CD14-positive monocyte (primary cell): ENCODE data around the gene ITSN1. TPM values are rescaled to one million over a fixed set of nuclear protein-coding genes. Genes with fewer than 3 reads are reported as not detected.

Experiments used
- DNase-seq, 3 donors: peaks; one replicate each; pipeline ENCODE4 v3.0.0-alpha.2; 2011 to 2022
- H2AFZ ChIP-seq: 2 replicates; pipeline ENCODE4 v1.6.0; 2012; ENCODE audit warnings: mild to moderate bottlenecking, low read depth, low read length, inconsistent platforms; ENCODE audit not compliant: insufficient read depth, poor library complexity, severe bottlenecking
- H3K27ac ChIP-seq, 2 donors: 1 replicate in 1 of 2; 2 replicates in 1 of 2; pipeline ENCODE4 v1.5.1; 2012 to 2013; ENCODE audit warnings: low read length in 2 of 2, control low read depth in 1 of 2, inconsistent platforms in 1 of 2, low read depth in 1 of 2, mild to moderate bottlenecking in 1 of 2
- H3K27me3 ChIP-seq, 2 donors: one replicate each; pipeline versions ENCODE4 v1.6.0 to v1.6.1; 2011 to 2013; ENCODE audit warnings: low read length in 2 of 2; ENCODE audit not compliant: control insufficient read depth in 2 of 2, insufficient read depth in 2 of 2
- H3K36me3 ChIP-seq, 2 donors: replicated peaks in 1 of 2; 1 replicate in 1 of 2; 2 replicates in 1 of 2; pipeline versions ENCODE4 v1.5.1 to v1.6.1; 2012 to 2013; ENCODE audit warnings: low read length in 2 of 2, control low read depth in 1 of 2, inconsistent platforms in 1 of 2, mild to moderate bottlenecking in 1 of 2; ENCODE audit not compliant: insufficient read depth in 2 of 2, control insufficient read depth in 1 of 2
- H3K4me1 ChIP-seq, 2 donors: 1 replicate in 1 of 2; 2 replicates in 1 of 2; pipeline versions ENCODE4 v1.5.1 to v1.6.1; 2012 to 2013; ENCODE audit warnings: low read length in 2 of 2, control low read depth in 1 of 2, inconsistent platforms in 1 of 2, mild to moderate bottlenecking in 1 of 2, moderate library complexity in 1 of 2; ENCODE audit not compliant: insufficient read depth in 2 of 2, control insufficient read depth in 1 of 2
- H3K4me2 ChIP-seq: replicated peaks from 2 replicates; pipeline ENCODE3; 2012; ENCODE audit warnings: low read length, moderate library complexity, mild to moderate bottlenecking; ENCODE audit not compliant: poor library complexity, severe bottlenecking; ENCODE audit errors: extremely low read depth
- H3K4me3 ChIP-seq, 3 experiments: fragments of 200-600 bp in 1 of 3; sonication (generic) in 1 of 3; replicated peaks in 1 of 3; 1 replicate in 2 of 3; 2 replicates in 1 of 3; pipeline ENCODE4 v1.5.1; 2011 to 2013; ENCODE audit warnings: low read length in 3 of 3, mild to moderate bottlenecking in 3 of 3, control low read depth in 2 of 3, low read depth in 2 of 3, inconsistent platforms in 1 of 3, moderate library complexity in 1 of 3
- H3K79me2 ChIP-seq: 2 replicates; pipeline ENCODE4 v1.6.0; 2012; ENCODE audit warnings: mild to moderate bottlenecking, control low read depth, inconsistent platforms, low read length, moderate library complexity; ENCODE audit not compliant: insufficient read depth
- H3K9ac ChIP-seq: 2 replicates; pipeline ENCODE4 v1.6.0; 2017; ENCODE audit warnings: low read length, mild to moderate bottlenecking; ENCODE audit not compliant: insufficient read depth, poor library complexity, severe bottlenecking
- H3K9me3 ChIP-seq, 2 donors: replicated peaks in 1 of 2; 1 replicate in 1 of 2; 2 replicates in 1 of 2; pipeline versions ENCODE4 v1.5.1 to v1.6.1; 2012 to 2013; ENCODE audit warnings: low read length in 2 of 2, control low read depth in 1 of 2; ENCODE audit not compliant: control insufficient read depth in 1 of 2, insufficient read depth in 1 of 2
- H4K20me1 ChIP-seq: 2 replicates; pipeline ENCODE4 v1.6.0; 2012; ENCODE audit warnings: mild to moderate bottlenecking, low read length, control low read depth, moderate library complexity; ENCODE audit not compliant: insufficient read depth
- H3K27ac Mint-ChIP-seq, 7 donors: one replicate each; pipeline ENCODE4 v1.8.0; 2020; ENCODE audit warnings: mild to moderate bottlenecking in 7 of 7, mixed read lengths in 7 of 7, moderate library complexity in 6 of 7, inconsistent platforms in 2 of 7
- H3K27me3 Mint-ChIP-seq, 3 donors: one replicate each; pipeline ENCODE4 v1.8.0; 2021 to 2022; ENCODE audit warnings: low read depth in 3 of 3, mild to moderate bottlenecking in 3 of 3, mixed read lengths in 3 of 3, moderate library complexity in 3 of 3, inconsistent platforms in 1 of 3
- H3K36me3 Mint-ChIP-seq, 2 donors: one replicate each; pipeline ENCODE4 v1.8.0; 2020; ENCODE audit warnings: mixed read lengths in 2 of 2, inconsistent platforms in 1 of 2, mild to moderate bottlenecking in 1 of 2
- H3K4me1 Mint-ChIP-seq: one replicate; pipeline ENCODE4 v1.8.0; 2020; ENCODE audit warnings: mild to moderate bottlenecking, mixed read lengths
- H3K4me3 Mint-ChIP-seq, 2 donors: one replicate each; pipeline ENCODE4 v1.8.0; 2020; ENCODE audit warnings: mild to moderate bottlenecking in 2 of 2, mixed read lengths in 2 of 2, moderate library complexity in 1 of 2
- H3K9me3 Mint-ChIP-seq, 7 donors: one replicate each; pipeline ENCODE4 v1.8.0; 2020 to 2022; ENCODE audit warnings: mixed read lengths in 7 of 7, mild to moderate bottlenecking in 6 of 7, moderate library complexity in 6 of 7, inconsistent platforms in 2 of 7
- CTCF ChIP-seq: fragments of 200-600 bp; IDR thresholded peaks from one replicate; pipeline ENCODE4 v1.8.0; 2022; ENCODE audit warnings: antibody characterized with exemption, mild to moderate bottlenecking
- WGBS: methylation state at CpG from one replicate; pipeline ENCODE4 v1.1.5; 2013; ENCODE audit warnings: missing lambda C conversion rate; ENCODE audit not compliant: insufficient coverage; 5-methylcytosine and 5-hydroxymethylcytosine counted together
- intact Hi-C, 2 donors: fragments of 100-400 bp; cut with micrococcal nuclease; formaldehyde crosslinking; loops; one replicate each; pipeline versions ENCODE4 v1.15.0 to v1.15.1; 2023
- polyA plus RNA-seq, 3 donors: library from polyadenylated mRNA; depleted of rRNA in 1 of 3; unstranded in 2 of 3; stranded (reverse) in 1 of 3; fragments of 300-500 nt in 2 of 3; fragments of >200 nt in 1 of 3; fragmentation: Illumina TruSeq in 2 of 3; gene quantifications; 1 replicate in 2 of 3; 2 replicates in 1 of 3; pipeline ENCODE4 v1.2.3, GENCODE V29; 2012 to 2021

ITSN1 gene
- polyA plus RNA-seq, 3 donors = 4.7 to 10.3 (median 5.1) TPM

GRCh38 chr21:33691945-33692603 lies 49.8 kb downstream of the ITSN1 start:
- Mint-ChIP-seq H3K27me3 (peaks cover 0 to 2% (median 0%) of the 10 kb centered on the region in 3 donors), H3K4me1 (peaks cover 3% of the 10 kb centered on the region), H3K4me3 (no peak overlapping the region), H3K9me3 (no peaks in the 10 kb centered on the region), H3K27ac (no peak overlapping the region), H3K36me3 (no peaks in the 10 kb centered on the region)
- Histone ChIP-seq H3K4me3 (no peak overlapping the region), H3K27me3 (no peaks in the 10 kb centered on the region), H3K9ac (no peak overlapping the region), H2AFZ (no peak overlapping the region), H3K27ac (no peak overlapping the region), H3K4me2 (no peak overlapping the region), H3K4me1 (no peaks in the 10 kb centered on the region), H3K36me3 (no peaks in the 10 kb centered on the region), H3K79me2 (no peaks in the 10 kb centered on the region), H4K20me1 (peaks cover 13% of the 10 kb centered on the region), H3K9me3 (no peaks in the 10 kb centered on the region)
- 100% methylated on average over 4 of the region's 6 CpGs for WGBS
- no peak for DNase-seq
- no peak for TF ChIP-seq CTCF
- intact Hi-C loops = no loop called here

- Histone ChIP-seq H3K27me3 (no peaks in the 10 kb centered on the region), H3K36me3 (no peaks in the 10 kb centered on the region), H3K4me1 (no peaks in the 10 kb centered on the region), H3K9ac (no peak overlapping the region), H2AFZ (no peak overlapping the region), H4K20me1 (peaks cover 15% of the 10 kb centered on the region), H3K79me2 (no peaks in the 10 kb centered on the region), H3K9me3 (no peaks in the 10 kb centered on the region), H3K27ac (no peak overlapping the region), H3K4me2 (no peak overlapping the region), H3K4me3 (no peak overlapping the region)
- no peak for DNase-seq
- intact Hi-C loops = no loop called here
- Mint-ChIP-seq H3K4me1 (peaks cover 2% of the 10 kb centered on the region), H3K27ac (no peak overlapping the region), H3K36me3 (no peaks in the 10 kb centered on the region), H3K27me3 (peaks cover 0 to 2% (median 0%) of the 10 kb centered on the region in 3 donors), H3K4me3 (no peak overlapping the region), H3K9me3 (no peaks in the 10 kb centered on the region)
- 100% methylated on average over 1 of the region's 2 CpGs for WGBS
- no peak for TF ChIP-seq CTCF
Observed at GRCh38 chr21:33695813-33696212, 53.5 kb downstream of the ITSN1 start.
